ENCODE data around the gene CRYBG2.

DNA sequence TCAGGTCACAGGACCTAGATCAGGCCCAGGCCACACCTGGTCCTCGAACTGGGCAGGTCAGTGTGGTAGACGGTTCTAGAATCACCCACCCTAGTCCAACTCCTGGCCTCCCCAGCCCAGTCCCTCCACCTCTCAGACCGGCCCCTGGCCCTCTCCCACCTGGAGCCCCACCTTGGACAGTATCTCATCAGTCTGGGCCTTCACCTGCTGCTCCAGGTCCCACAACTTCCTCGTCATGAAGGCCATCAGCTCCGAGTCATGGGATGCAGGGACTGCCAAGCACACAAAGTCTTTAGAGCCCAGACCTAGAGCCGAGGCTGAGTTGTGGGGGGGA is 56.2 kb downstream of the CRYBG2 start:
- TF ChIP-seq BHLHE40 (IDR thresholded peaks at IDR 0.05; ENCODE audit: borderline replicate concordance) (no peak), SP1 (IDR thresholded peaks at IDR 0.05) (no peak), CTBP1 (IDR thresholded peaks at IDR 0.05; ENCODE audit: borderline replicate concordance) (no peak), HDGF (IDR thresholded peaks at IDR 0.05; ENCODE audit: borderline replicate concordance) (no peak)
- TF ChIP-seq, protein P1, sequence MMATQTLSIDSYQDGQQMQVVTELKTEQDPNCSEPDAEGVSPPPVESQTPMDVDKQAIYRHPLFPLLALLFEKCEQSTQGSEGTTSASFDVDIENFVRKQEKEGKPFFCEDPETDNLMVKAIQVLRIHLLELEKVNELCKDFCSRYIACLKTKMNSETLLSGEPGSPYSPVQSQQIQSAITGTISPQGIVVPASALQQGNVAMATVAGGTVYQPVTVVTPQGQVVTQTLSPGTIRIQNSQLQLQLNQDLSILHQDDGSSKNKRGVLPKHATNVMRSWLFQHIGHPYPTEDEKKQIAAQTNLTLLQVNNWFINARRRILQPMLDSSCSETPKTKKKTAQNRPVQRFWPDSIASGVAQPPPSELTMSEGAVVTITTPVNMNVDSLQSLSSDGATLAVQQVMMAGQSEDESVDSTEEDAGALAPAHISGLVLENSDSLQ (IDR thresholded peaks at IDR 0.05), result no peak
